ENCODE data around the gene SAMD5.

GRCh38 chr6:147503587-147503986 is 4.9 kb upstream of the SAMD5 start:
- TF ChIP-seq, protein P1, sequence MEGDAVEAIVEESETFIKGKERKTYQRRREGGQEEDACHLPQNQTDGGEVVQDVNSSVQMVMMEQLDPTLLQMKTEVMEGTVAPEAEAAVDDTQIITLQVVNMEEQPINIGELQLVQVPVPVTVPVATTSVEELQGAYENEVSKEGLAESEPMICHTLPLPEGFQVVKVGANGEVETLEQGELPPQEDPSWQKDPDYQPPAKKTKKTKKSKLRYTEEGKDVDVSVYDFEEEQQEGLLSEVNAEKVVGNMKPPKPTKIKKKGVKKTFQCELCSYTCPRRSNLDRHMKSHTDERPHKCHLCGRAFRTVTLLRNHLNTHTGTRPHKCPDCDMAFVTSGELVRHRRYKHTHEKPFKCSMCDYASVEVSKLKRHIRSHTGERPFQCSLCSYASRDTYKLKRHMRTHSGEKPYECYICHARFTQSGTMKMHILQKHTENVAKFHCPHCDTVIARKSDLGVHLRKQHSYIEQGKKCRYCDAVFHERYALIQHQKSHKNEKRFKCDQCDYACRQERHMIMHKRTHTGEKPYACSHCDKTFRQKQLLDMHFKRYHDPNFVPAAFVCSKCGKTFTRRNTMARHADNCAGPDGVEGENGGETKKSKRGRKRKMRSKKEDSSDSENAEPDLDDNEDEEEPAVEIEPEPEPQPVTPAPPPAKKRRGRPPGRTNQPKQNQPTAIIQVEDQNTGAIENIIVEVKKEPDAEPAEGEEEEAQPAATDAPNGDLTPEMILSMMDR (IDR thresholded peaks at IDR 0.05) = no peak
- TF ChIP-seq POLR2A (IDR thresholded peaks at IDR 0.05) (no peak), POLR2AphosphoS5 (IDR thresholded peaks at IDR 0.05) (no peak)

Data from sigmoid colon (tissue), 4 donors.